ENCODE results near the gene NOS3. TPM values are rescaled to one million over a fixed set of nuclear protein-coding genes. Genes with fewer than 3 reads are reported as not detected.

Gene NOS3
- total and polyA plus RNA-seq, 9 of the 15 experiments (the other 6 are each of a cell fraction or from before 2014, with no cell fraction given) = 1.1 to 121 (median 23.6) TPM

GRCh38 chr7:151008143-151008510 is 17.3 kb downstream of the NOS3 start (continued):
- TF ChIP-seq, protein P1, sequence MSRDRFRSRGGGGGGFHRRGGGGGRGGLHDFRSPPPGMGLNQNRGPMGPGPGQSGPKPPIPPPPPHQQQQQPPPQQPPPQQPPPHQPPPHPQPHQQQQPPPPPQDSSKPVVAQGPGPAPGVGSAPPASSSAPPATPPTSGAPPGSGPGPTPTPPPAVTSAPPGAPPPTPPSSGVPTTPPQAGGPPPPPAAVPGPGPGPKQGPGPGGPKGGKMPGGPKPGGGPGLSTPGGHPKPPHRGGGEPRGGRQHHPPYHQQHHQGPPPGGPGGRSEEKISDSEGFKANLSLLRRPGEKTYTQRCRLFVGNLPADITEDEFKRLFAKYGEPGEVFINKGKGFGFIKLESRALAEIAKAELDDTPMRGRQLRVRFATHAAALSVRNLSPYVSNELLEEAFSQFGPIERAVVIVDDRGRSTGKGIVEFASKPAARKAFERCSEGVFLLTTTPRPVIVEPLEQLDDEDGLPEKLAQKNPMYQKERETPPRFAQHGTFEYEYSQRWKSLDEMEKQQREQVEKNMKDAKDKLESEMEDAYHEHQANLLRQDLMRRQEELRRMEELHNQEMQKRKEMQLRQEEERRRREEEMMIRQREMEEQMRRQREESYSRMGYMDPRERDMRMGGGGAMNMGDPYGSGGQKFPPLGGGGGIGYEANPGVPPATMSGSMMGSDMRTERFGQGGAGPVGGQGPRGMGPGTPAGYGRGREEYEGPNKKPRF (IDR thresholded peaks at IDR 0.05; ENCODE audit: low read depth, low read length) = no peak
- TF ChIP-seq STAG1 (CRISPR knock-in tag; IDR thresholded peaks at IDR 0.05; ENCODE audit: borderline replicate concordance) = no peak
- peak; percentile 61 for TF ChIP-seq STAT5A (IDR thresholded peaks at IDR 0.05; ENCODE audit: borderline replicate concordance, low read length)
- TF ChIP-seq, protein P2, sequence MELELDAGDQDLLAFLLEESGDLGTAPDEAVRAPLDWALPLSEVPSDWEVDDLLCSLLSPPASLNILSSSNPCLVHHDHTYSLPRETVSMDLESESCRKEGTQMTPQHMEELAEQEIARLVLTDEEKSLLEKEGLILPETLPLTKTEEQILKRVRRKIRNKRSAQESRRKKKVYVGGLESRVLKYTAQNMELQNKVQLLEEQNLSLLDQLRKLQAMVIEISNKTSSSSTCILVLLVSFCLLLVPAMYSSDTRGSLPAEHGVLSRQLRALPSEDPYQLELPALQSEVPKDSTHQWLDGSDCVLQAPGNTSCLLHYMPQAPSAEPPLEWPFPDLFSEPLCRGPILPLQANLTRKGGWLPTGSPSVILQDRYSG (tag; conservative IDR thresholded peaks at IDR 0.05; ENCODE audit: low read depth) = no peak
- peak; percentile 96 for TF ChIP-seq CBFA2T3 (IDR thresholded peaks at IDR 0.05)
- TF ChIP-seq ZBTB34 (CRISPR knock-in tag; IDR thresholded peaks at IDR 0.05) = no peak
- peak; percentile 31; the same call in 1 of the 2 replicates for TF ChIP-seq RUNX1 (IDR thresholded peaks at IDR 0.05; ENCODE audit: low read depth)
- peak; percentile 78; the same call in 1 of the 2 replicates for TF ChIP-seq KLF16 (IDR thresholded peaks at IDR 0.05)
- 0 out of 2 replicates have a peak, but pooled peaks have one; percentile 2 for TF ChIP-seq SMAD3 (CRISPR knock-in tag; conservative IDR thresholded peaks at IDR 0.05)
- no peak for TF ChIP-seq CHCHD3 (CRISPR knock-in tag; IDR thresholded peaks at IDR 0.05)
- peak; percentile 91 for TF ChIP-seq ETV1 (tag; conservative IDR thresholded peaks at IDR 0.05; ENCODE audit: low read depth)
- 0 out of 2 replicates have a peak, but pooled peaks have one; percentile 76 for TF ChIP-seq HIVEP1 (CRISPR knock-in tag; IDR thresholded peaks at IDR 0.05)
- peak; percentile 86 for TF ChIP-seq SMARCA4 (IDR thresholded peaks at IDR 0.05)
- no peak; the same call in 1 of the 2 replicates for TF ChIP-seq CC2D1A (IDR thresholded peaks at IDR 0.05)
- TF ChIP-seq, protein P3, sequence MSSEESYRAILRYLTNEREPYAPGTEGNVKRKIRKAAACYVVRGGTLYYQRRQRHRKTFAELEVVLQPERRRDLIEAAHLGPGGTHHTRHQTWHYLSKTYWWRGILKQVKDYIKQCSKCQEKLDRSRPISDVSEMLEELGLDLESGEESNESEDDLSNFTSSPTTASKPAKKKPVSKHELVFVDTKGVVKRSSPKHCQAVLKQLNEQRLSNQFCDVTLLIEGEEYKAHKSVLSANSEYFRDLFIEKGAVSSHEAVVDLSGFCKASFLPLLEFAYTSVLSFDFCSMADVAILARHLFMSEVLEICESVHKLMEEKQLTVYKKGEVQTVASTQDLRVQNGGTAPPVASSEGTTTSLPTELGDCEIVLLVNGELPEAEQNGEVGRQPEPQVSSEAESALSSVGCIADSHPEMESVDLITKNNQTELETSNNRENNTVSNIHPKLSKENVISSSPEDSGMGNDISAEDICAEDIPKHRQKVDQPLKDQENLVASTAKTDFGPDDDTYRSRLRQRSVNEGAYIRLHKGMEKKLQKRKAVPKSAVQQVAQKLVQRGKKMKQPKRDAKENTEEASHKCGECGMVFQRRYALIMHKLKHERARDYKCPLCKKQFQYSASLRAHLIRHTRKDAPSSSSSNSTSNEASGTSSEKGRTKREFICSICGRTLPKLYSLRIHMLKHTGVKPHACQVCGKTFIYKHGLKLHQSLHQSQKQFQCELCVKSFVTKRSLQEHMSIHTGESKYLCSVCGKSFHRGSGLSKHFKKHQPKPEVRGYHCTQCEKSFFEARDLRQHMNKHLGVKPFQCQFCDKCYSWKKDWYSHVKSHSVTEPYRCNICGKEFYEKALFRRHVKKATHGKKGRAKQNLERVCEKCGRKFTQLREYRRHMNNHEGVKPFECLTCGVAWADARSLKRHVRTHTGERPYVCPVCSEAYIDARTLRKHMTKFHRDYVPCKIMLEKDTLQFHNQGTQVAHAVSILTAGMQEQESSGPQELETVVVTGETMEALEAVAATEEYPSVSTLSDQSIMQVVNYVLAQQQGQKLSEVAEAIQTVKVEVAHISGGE (CRISPR knock-in tag; IDR thresholded peaks at IDR 0.05) = no peak
- TF ChIP-seq NR0B1 (IDR thresholded peaks at IDR 0.05; ENCODE audit: partially characterized antibody) = no peak
- TF ChIP-seq, protein P4, sequence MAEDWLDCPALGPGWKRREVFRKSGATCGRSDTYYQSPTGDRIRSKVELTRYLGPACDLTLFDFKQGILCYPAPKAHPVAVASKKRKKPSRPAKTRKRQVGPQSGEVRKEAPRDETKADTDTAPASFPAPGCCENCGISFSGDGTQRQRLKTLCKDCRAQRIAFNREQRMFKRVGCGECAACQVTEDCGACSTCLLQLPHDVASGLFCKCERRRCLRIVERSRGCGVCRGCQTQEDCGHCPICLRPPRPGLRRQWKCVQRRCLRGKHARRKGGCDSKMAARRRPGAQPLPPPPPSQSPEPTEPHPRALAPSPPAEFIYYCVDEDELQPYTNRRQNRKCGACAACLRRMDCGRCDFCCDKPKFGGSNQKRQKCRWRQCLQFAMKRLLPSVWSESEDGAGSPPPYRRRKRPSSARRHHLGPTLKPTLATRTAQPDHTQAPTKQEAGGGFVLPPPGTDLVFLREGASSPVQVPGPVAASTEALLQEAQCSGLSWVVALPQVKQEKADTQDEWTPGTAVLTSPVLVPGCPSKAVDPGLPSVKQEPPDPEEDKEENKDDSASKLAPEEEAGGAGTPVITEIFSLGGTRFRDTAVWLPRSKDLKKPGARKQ (CRISPR knock-in tag; IDR thresholded peaks at IDR 0.05) = no peak
- TF ChIP-seq ZZZ3 (IDR thresholded peaks at IDR 0.05) = no peak

All from K562 (cell line).